HCT116 (cell line): Measurements from ENCODE around the gene SLC38A2.
A peak's percentile ranks its signal among the peaks of the same experiment; 100 is the strongest.

Experiments
- CEBPB ChIP-seq: IDR thresholded peaks from 2 replicates; pipeline ENCODE4 v1.6.1; 2012; ENCODE audit warnings: low read depth
- EGR1 ChIP-seq: IDR thresholded peaks from 2 replicates; pipeline ENCODE4 v1.6.1; 2012; ENCODE audit warnings: low read depth
- EZH2 ChIP-seq: fragments of 200-600 bp; sonication (generic); IDR thresholded peaks from 2 replicates; pipeline ENCODE4 v1.6.1; 2017; ENCODE audit warnings: antibody characterized with exemption, mixed run types
- EZH2phosphoT487 ChIP-seq: fragments of 200-600 bp; IDR thresholded peaks from 2 replicates; pipeline ENCODE4 v1.6.1; 2018; ENCODE audit warnings: antibody characterized with exemption, borderline replicate concordance
- POLR2A ChIP-seq: IDR thresholded peaks from 2 replicates; pipeline ENCODE4 v1.7.0; 2011; ENCODE audit warnings: borderline replicate concordance; ENCODE audit not compliant: insufficient read depth, insufficient read length; ENCODE audit errors: extremely low read depth
- POLR2AphosphoS5 ChIP-seq: IDR thresholded peaks from 2 replicates; pipeline ENCODE4 v1.6.1; 2011; ENCODE audit warnings: mild to moderate bottlenecking, low read depth, low read length, moderate library complexity
- RAD21 ChIP-seq: IDR thresholded peaks from 2 replicates; pipeline ENCODE4 v1.6.1; 2012; ENCODE audit warnings: low read depth, mild to moderate bottlenecking
- REST ChIP-seq: IDR thresholded peaks from 2 replicates; pipeline ENCODE4 v1.6.1; 2012; ENCODE audit warnings: low read depth
- SIN3A ChIP-seq: IDR thresholded peaks from 2 replicates; pipeline ENCODE4 v1.6.1; 2012; ENCODE audit warnings: low read depth
- SP1 ChIP-seq: IDR thresholded peaks from 2 replicates; pipeline ENCODE4 v1.6.1; 2012; ENCODE audit warnings: low read depth
- TCF7L2 ChIP-seq: IDR thresholded peaks from 2 replicates; pipeline ENCODE4 v1.7.0; 2011; ENCODE audit warnings: borderline replicate concordance, inconsistent platforms; ENCODE audit not compliant: insufficient read depth, insufficient read length; ENCODE audit errors: extremely low read depth
- ZBTB33 ChIP-seq: IDR thresholded peaks from 2 replicates; pipeline ENCODE4 v1.6.1; 2011; ENCODE audit warnings: mild to moderate bottlenecking, low read length, moderate library complexity; ENCODE audit not compliant: insufficient replicate concordance; ENCODE audit errors: extremely low read depth
- TF ChIP-seq, protein P1 (sequence below), 3 experiments: fragments of 200-600 bp in 1 of 3; sonication (generic) in 1 of 3; IDR thresholded peaks in 2 of 3; conservative IDR thresholded peaks in 1 of 3; 2 replicates each; pipeline ENCODE4 v1.5.1; 2012 to 2017; ENCODE audit warnings: low read depth in 2 of 3, low read length in 2 of 3, antibody characterized with exemption in 1 of 3, borderline replicate concordance in 1 of 3, control low read depth in 1 of 3, mild to moderate bottlenecking in 1 of 3, mixed read lengths in 1 of 3, mixed run types in 1 of 3, moderate library complexity in 1 of 3; ENCODE audit not compliant: insufficient read depth in 1 of 3

GRCh38 chr12:46382964-46383653 lies 10.5 kb upstream of the SLC38A2 start:
- TF ChIP-seq, protein P1, sequence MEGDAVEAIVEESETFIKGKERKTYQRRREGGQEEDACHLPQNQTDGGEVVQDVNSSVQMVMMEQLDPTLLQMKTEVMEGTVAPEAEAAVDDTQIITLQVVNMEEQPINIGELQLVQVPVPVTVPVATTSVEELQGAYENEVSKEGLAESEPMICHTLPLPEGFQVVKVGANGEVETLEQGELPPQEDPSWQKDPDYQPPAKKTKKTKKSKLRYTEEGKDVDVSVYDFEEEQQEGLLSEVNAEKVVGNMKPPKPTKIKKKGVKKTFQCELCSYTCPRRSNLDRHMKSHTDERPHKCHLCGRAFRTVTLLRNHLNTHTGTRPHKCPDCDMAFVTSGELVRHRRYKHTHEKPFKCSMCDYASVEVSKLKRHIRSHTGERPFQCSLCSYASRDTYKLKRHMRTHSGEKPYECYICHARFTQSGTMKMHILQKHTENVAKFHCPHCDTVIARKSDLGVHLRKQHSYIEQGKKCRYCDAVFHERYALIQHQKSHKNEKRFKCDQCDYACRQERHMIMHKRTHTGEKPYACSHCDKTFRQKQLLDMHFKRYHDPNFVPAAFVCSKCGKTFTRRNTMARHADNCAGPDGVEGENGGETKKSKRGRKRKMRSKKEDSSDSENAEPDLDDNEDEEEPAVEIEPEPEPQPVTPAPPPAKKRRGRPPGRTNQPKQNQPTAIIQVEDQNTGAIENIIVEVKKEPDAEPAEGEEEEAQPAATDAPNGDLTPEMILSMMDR (IDR thresholded peaks at IDR 0.05 in 2 of 3, conservative IDR thresholded peaks at IDR 0.05 in 1 of 3; ENCODE audit: borderline replicate concordance in 1 of 3, insufficient read depth in 1 of 3, low read depth in 2 of 3, low read length in 2 of 3): 0 out of 6 replicates have a peak, but pooled peaks of 1 of the 3 experiments have one; percentile 10
- TF ChIP-seq ZBTB33 (no peak), EZH2phosphoT487 (no peak), EGR1 (peak; percentile 82; the same call in 1 of the 2 replicates), POLR2AphosphoS5 (peak; percentile 49; the same call in 1 of the 2 replicates), RAD21 (peak; percentile 31), POLR2A (no peak), SP1 (peak; percentile 88), TCF7L2 (peak; percentile 86), SIN3A (peak; percentile 60), CEBPB (0 out of 2 replicates have a peak, but pooled peaks have one; percentile 20), EZH2 (no peak), REST (no peak)
